Measurements from ENCODE around the gene RAB5IF. TPM values are rescaled to one million over a fixed set of nuclear protein-coding genes. Genes with fewer than 3 reads are reported as not detected.
"Not testable (repeated sequence)": the region's sequence is repeated elsewhere in the genome, so short reads cannot be mapped to it uniquely, and the experiment has no call there.

The RAB5IF gene
- polyA plus RNA-seq, 4 donors: 97.2 to 173 (median 128) TPM

- Histone ChIP-seq H3K4me1 (ENCODE audit: control insufficient read depth in 3 of 3, insufficient read depth in 2 of 3, low read depth in 1 of 3, low read length in 2 of 3) (no peaks in the 10 kb centered on the region), H3K27ac (ENCODE audit: low read depth in 1 of 3, low read length in 2 of 3) (no peak overlapping the region), H3K9me3 (ENCODE audit: control insufficient read depth in 2 of 2, insufficient read depth in 1 of 2, low read depth in 1 of 2, low read length in 1 of 2) (no peaks in the 10 kb centered on the region), H3K4me3 (ENCODE audit: low read depth in 1 of 3, low read length in 3 of 3) (no peak overlapping the region), H3K27me3 (ENCODE audit: control insufficient read depth in 3 of 3, insufficient read depth in 3 of 3, low read length in 3 of 3) (no peaks in the 10 kb centered on the region), H3K36me3 (ENCODE audit: control insufficient read depth in 3 of 3, insufficient read depth in 2 of 3, low read depth in 1 of 3, low read length in 3 of 3) (peaks cover 0 to 52% (median 6%) of the 10 kb centered on the region in 3 donors)
- no peak for DNase-seq
- no peak for FAIRE-seq
- WGBS, 3 donors: 88 to 94% (median 91%) methylated on average over 5 of the region's 5 CpGs
Observed at GRCh38 chr20:36593347-36593929, 12.1 kb upstream of the RAB5IF start.

DNA sequence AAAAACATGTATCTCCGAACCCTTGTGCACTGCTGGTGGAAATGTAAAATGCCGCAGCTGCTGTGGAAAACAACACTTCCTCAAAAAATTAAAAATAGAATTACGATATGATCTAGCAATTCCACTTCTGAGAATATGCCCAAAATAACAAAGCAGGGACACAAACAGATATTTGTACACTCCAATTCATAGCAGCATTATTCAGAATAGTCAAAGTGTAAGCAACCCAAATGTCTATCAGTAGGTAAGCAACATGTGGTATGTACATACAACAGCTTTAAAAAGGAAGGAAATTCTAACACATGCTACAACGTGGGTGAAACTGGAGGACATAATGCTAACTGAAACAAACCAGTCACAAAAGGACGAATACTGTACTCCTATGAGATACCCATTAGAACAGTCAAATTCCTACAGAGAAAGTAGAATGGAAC lies 5.7 kb upstream of the RAB5IF start:
- H3K36me3 ChIP-seq (ENCODE audit: control insufficient read depth in 3 of 3, insufficient read depth in 2 of 3, low read depth in 1 of 3, low read length in 3 of 3): no peaks in the 10 kb centered on the region
- FAIRE-seq: no peak
- peaks cover 0 to 2% (median 0%) of the 10 kb centered on the region in 3 donors for H3K4me1 ChIP-seq (ENCODE audit: control insufficient read depth in 3 of 3, insufficient read depth in 2 of 3, low read depth in 1 of 3, low read length in 2 of 3)
- H3K27me3 ChIP-seq (ENCODE audit: control insufficient read depth in 3 of 3, insufficient read depth in 3 of 3, low read length in 3 of 3): no peaks in the 10 kb centered on the region
- 39 to 67% (median 59%) methylated on average over 5 of the region's 5 CpGs for WGBS, 3 donors
- no peaks in the 10 kb centered on the region for H3K9me3 ChIP-seq (ENCODE audit: control insufficient read depth in 2 of 2, insufficient read depth in 1 of 2, low read depth in 1 of 2, low read length in 1 of 2)
- H3K27ac ChIP-seq (ENCODE audit: low read depth in 1 of 3, low read length in 2 of 3): no peak overlapping the region
- no peak overlapping the region for H3K4me3 ChIP-seq (ENCODE audit: low read depth in 1 of 3, low read length in 3 of 3)
- DNase-seq: no peak

DNA sequence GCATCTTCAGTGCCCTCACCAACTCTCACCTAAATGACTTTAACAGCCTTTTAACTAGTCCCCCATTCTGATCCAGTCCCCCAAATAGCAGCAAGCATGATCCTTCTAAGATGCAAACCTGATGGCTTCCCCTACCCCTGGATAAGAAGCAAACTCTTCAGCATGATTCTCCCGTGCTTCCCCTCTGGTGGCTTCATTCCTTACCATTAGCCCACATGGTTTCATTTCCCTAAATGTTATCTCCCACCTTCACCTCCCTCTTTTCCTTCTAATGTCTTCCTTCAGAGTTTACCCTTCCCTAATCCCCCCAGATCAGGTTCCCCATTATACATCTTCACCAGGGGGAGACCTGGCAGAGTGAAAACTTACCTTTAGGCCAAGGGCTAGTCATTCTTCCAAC lies 4.0 kb upstream of the RAB5IF start:
- no peak overlapping the region for H3K4me3 ChIP-seq (ENCODE audit: low read depth in 1 of 3, low read length in 3 of 3)
- no peak overlapping the region for H3K27ac ChIP-seq (ENCODE audit: low read depth in 1 of 3, low read length in 2 of 3)
- H3K27me3 ChIP-seq (ENCODE audit: control insufficient read depth in 3 of 3, insufficient read depth in 3 of 3, low read length in 3 of 3): no peaks in the 10 kb centered on the region
- WGBS, 3 donors: 61 to 79% (median 64%) methylated on average over 1 of the region's 1 CpG
- DNase-seq (no peak), FAIRE-seq (no peak)
- peaks cover 0 to 5% (median 2%) of the 10 kb centered on the region in 3 donors for H3K4me1 ChIP-seq (ENCODE audit: control insufficient read depth in 3 of 3, insufficient read depth in 2 of 3, low read depth in 1 of 3, low read length in 2 of 3)
- H3K9me3 ChIP-seq (ENCODE audit: control insufficient read depth in 2 of 2, insufficient read depth in 1 of 2, low read depth in 1 of 2, low read length in 1 of 2): no peaks in the 10 kb centered on the region
- no peaks in the 10 kb centered on the region for H3K36me3 ChIP-seq (ENCODE audit: control insufficient read depth in 3 of 3, insufficient read depth in 2 of 3, low read depth in 1 of 3, low read length in 3 of 3)

- Histone ChIP-seq H3K27ac (ENCODE audit: low read depth in 1 of 3, low read length in 2 of 3) (peak overlapping the region; percentile 74 to 95 (median 74)), H3K36me3 (ENCODE audit: control insufficient read depth in 3 of 3, insufficient read depth in 2 of 3, low read depth in 1 of 3, low read length in 3 of 3) (peaks cover 6 to 23% (median 8%) of the 10 kb centered on the region in 3 donors), H3K4me3 (ENCODE audit: low read depth in 1 of 3, low read length in 3 of 3) (peak overlapping the region in 2 of 3 donors; percentile 20 to 21), H3K27me3 (ENCODE audit: control insufficient read depth in 3 of 3, insufficient read depth in 3 of 3, low read length in 3 of 3) (no peaks in the 10 kb centered on the region), H3K9me3 (ENCODE audit: control insufficient read depth in 2 of 2, insufficient read depth in 1 of 2, low read depth in 1 of 2, low read length in 1 of 2) (no peaks in the 10 kb centered on the region), H3K4me1 (ENCODE audit: control insufficient read depth in 3 of 3, insufficient read depth in 2 of 3, low read depth in 1 of 3, low read length in 2 of 3) (peaks cover 3 to 14% (median 5%) of the 10 kb centered on the region in 3 donors)
- 49 to 66% (median 54%) methylated on average over 15 of the region's 15 CpGs for WGBS, 3 donors
- FAIRE-seq (no peak), DNase-seq (no peak)
Observed at GRCh38 chr20:36604952-36605398, 604 bp upstream of the RAB5IF start.

DNA sequence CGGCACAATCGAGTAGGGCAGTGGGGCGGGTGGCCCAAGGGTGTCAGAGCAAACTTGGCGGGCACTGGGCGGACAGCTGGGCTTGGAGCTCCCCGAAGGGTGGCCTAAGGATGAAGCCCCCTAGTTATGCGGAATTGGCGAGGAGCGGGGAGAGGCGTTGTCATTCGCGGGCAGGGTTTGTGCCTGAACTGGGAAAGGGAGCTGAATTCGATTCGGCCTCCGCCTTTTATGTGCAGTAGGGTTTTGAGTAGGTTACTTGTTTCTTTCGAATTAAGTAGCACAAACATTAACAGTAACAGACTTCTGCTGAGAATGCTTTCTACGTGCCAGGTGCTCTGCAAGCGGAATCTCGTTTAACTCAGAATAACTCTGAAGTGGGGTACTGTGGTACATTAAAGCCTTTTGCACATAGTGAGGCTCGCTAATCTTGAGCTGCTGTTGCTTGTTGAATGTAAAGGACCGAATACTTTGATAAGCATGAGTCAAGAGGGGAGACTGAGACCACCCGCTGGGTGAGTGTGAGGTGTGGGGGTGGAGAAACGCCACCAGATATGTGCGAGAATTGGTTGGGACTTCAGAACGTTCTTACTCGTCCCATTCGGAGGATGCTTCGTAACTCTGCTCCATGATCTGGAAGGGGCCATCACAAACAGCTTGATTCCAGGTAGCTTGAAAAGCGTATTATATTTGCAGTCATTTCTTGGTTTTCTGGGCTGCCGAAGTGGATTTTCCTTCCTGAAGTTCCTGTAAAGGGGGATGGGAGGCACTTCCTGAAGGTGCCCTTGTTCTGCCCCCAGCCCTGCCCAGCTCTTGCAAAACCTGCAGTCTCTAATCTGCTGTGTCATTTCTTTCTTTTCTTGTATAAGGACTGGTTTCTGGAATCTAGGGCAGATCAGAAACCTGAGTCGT lies 833 bp downstream of the RAB5IF start:
- DNase-seq (peak; percentile 63 to 82), FAIRE-seq (no peak)
- H3K4me3 ChIP-seq (ENCODE audit: low read depth in 1 of 3, low read length in 3 of 3): peak overlapping the region; percentile 76 to 96 (median 90)
- 0 to 2% (median 0%) methylated on average over 31 of the region's 31 CpGs for WGBS, 3 donors
- H3K36me3 ChIP-seq (ENCODE audit: control insufficient read depth in 3 of 3, insufficient read depth in 2 of 3, low read depth in 1 of 3, low read length in 3 of 3): peaks cover 8 to 37% (median 8%) of the 10 kb centered on the region in 3 donors
- no peaks in the 10 kb centered on the region for H3K27me3 ChIP-seq (ENCODE audit: control insufficient read depth in 3 of 3, insufficient read depth in 3 of 3, low read length in 3 of 3)
- H3K4me1 ChIP-seq (ENCODE audit: control insufficient read depth in 3 of 3, insufficient read depth in 2 of 3, low read depth in 1 of 3, low read length in 2 of 3): peaks cover 3 to 14% (median 5%) of the 10 kb centered on the region in 3 donors
- peak overlapping the region; percentile 89 to 96 (median 95) for H3K27ac ChIP-seq (ENCODE audit: low read depth in 1 of 3, low read length in 2 of 3)
- no peaks in the 10 kb centered on the region for H3K9me3 ChIP-seq (ENCODE audit: control insufficient read depth in 2 of 2, insufficient read depth in 1 of 2, low read depth in 1 of 2, low read length in 1 of 2)

DNA sequence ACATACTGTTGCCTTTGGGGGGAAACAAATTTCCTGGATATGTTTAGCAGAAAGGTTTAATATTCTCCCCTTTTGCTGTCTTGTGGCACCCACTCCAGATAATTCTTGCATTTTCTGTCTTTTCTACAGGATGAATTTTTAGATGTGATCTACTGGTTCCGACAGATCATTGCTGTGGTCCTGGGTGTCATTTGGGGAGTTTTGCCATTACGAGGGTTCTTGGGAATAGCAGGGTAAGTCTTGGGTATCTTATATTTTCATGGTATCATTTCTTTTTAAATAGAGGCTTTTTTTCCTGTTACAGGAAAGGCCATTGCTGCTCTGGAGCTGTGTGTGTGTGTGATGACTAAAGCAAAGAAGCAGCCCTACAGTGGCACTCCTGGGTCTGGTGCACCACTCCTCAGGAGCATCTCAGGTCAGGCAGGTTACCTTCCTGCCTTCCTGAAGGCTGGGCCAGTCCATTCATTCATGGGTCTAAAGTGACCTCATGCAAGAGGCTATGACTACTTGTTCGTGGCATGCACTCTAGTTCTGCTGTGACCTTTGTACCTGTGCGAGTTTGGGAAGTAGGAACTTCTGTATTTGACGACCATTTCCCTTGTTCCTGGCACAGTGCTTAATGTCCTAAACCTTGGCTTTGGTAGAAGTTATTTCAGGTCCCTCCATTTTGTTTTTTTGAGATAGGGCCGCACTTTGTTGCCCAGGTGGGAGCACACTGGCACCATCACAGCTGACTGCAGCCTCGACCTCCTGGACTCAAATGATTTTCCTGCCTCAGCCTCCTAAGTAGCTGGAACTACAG lies 2.2 kb downstream of the RAB5IF start:
- H3K4me1 ChIP-seq (ENCODE audit: control insufficient read depth in 3 of 3, insufficient read depth in 2 of 3, low read depth in 1 of 3, low read length in 2 of 3): peaks cover 3 to 14% (median 5%) of the 10 kb centered on the region in 3 donors
- H3K4me3 ChIP-seq (ENCODE audit: low read depth in 1 of 3, low read length in 3 of 3): no peak overlapping the region
- H3K27me3 ChIP-seq (ENCODE audit: control insufficient read depth in 3 of 3, insufficient read depth in 3 of 3, low read length in 3 of 3): no peaks in the 10 kb centered on the region
- H3K36me3 ChIP-seq (ENCODE audit: control insufficient read depth in 3 of 3, insufficient read depth in 2 of 3, low read depth in 1 of 3, low read length in 3 of 3): peaks cover 8 to 48% (median 13%) of the 10 kb centered on the region in 3 donors
- H3K27ac ChIP-seq (ENCODE audit: low read depth in 1 of 3, low read length in 2 of 3): peak overlapping the region; percentile 53 to 55 (median 55)
- FAIRE-seq (no peak), DNase-seq (peak; percentile 67 to 89)
- WGBS, 3 donors: 56 to 71% (median 66%) methylated on average over 7 of the region's 7 CpGs
- H3K9me3 ChIP-seq (ENCODE audit: control insufficient read depth in 2 of 2, insufficient read depth in 1 of 2, low read depth in 1 of 2, low read length in 1 of 2): no peaks in the 10 kb centered on the region

- FAIRE-seq; H3K9me3 ChIP-seq (ENCODE audit: control insufficient read depth in 2 of 2, insufficient read depth in 1 of 2, low read depth in 1 of 2, low read length in 1 of 2); H3K27me3 ChIP-seq (ENCODE audit: control insufficient read depth in 3 of 3, insufficient read depth in 3 of 3, low read length in 3 of 3); H3K4me3 ChIP-seq (ENCODE audit: low read depth in 1 of 3, low read length in 3 of 3); DNase-seq: not testable (repeated sequence)
- Histone ChIP-seq H3K27ac (ENCODE audit: low read depth in 1 of 3, low read length in 2 of 3) (peak overlapping the region in 2 of 3 donors; percentile 55), H3K4me1 (ENCODE audit: control insufficient read depth in 3 of 3, insufficient read depth in 2 of 3, low read depth in 1 of 3, low read length in 2 of 3) (peaks cover 3 to 14% (median 5%) of the 10 kb centered on the region in 3 donors), H3K36me3 (ENCODE audit: control insufficient read depth in 3 of 3, insufficient read depth in 2 of 3, low read depth in 1 of 3, low read length in 3 of 3) (peaks cover 8 to 53% (median 13%) of the 10 kb centered on the region in 3 donors)
- whole genome bisulfite sequencing, 3 donors: 80 to 87% (median 81%) methylated on average over 6 of the region's 6 CpGs
Observed at GRCh38 chr20:36608388-36608728, 2.8 kb downstream of the RAB5IF start.

DNA sequence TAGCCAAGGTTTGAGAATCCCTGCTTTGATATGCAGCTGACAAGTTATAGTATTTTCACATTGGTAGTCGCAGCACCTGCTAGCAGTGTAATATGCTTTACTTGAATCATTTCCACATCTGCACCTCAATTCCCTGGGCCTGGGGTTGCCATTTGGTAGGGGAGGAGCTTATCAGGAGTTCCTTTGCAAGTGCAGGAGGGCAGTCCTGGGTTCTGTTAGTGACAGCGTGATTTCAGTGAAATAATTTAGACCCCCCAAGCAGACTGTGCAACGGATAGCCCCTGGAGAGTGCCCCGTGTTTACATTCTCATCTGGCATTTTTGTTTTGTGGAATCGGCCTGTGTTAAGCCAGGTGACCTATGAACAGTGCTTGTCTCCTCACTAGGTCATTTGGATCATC lies 6.0 kb downstream of the RAB5IF start:
- H3K27me3 ChIP-seq (ENCODE audit: control insufficient read depth in 3 of 3, insufficient read depth in 3 of 3, low read length in 3 of 3): no peaks in the 10 kb centered on the region
- H3K36me3 ChIP-seq (ENCODE audit: control insufficient read depth in 3 of 3, insufficient read depth in 2 of 3, low read depth in 1 of 3, low read length in 3 of 3): peaks cover 8 to 72% (median 16%) of the 10 kb centered on the region in 3 donors
- H3K4me3 ChIP-seq (ENCODE audit: low read depth in 1 of 3, low read length in 3 of 3): no peak overlapping the region
- no peak overlapping the region for H3K27ac ChIP-seq (ENCODE audit: low read depth in 1 of 3, low read length in 2 of 3)
- no peak for FAIRE-seq
- WGBS, 3 donors: 77 to 86% (median 82%) methylated on average over 5 of the region's 5 CpGs
- H3K9me3 ChIP-seq (ENCODE audit: control insufficient read depth in 2 of 2, insufficient read depth in 1 of 2, low read depth in 1 of 2, low read length in 1 of 2): no peaks in the 10 kb centered on the region
- no peak for DNase-seq
- H3K4me1 ChIP-seq (ENCODE audit: control insufficient read depth in 3 of 3, insufficient read depth in 2 of 3, low read depth in 1 of 3, low read length in 2 of 3): peaks cover 2 to 9% (median 3%) of the 10 kb centered on the region in 3 donors
